K562 (cell line): ENCODE measurements around the gene APLF. TPM values are rescaled to one million over a fixed set of nuclear protein-coding genes. Genes with fewer than 3 reads are reported as not detected.

Experiments
- CHCHD3 ChIP-seq: fragments of 250-450 bp; sonication (Bioruptor Pico); IDR thresholded peaks from 2 replicates; pipeline ENCODE4 v2.1.2; 2022; ENCODE audit warnings: mild to moderate bottlenecking
- E2F3 ChIP-seq: fragments of 250-450 bp; sonication (Bioruptor Pico); IDR thresholded peaks from 2 replicates; pipeline ENCODE4 v1.4.0; 2020; ENCODE audit warnings: mild to moderate bottlenecking
- GATAD2A ChIP-seq: fragments of 450-650 bp; IDR thresholded peaks from 2 replicates; pipeline ENCODE4 v1.6.1; 2017
- NR4A1 ChIP-seq, 2 experiments: fragments of 250-450 bp in 1 of 2; fragments of 450-650 bp in 1 of 2; sonication (Bioruptor Pico) in 1 of 2; IDR thresholded peaks; 2 replicates each; pipeline versions ENCODE4 v1.4.0 to v1.6.1; 2016 to 2020; ENCODE audit warnings: mild to moderate bottlenecking in 2 of 2, missing compliant biosample characterization in 1 of 2, missing genetic modification characterization in 1 of 2, moderate library complexity in 1 of 2
- OTX1 ChIP-seq: fragments of 450-650 bp; formaldehyde crosslinking; IDR thresholded peaks from 2 replicates; pipeline ENCODE4 v1.4.0; 2022; ENCODE audit warnings: mild to moderate bottlenecking
- RBBP5 ChIP-seq: fragments of 200-600 bp; sonication (generic); IDR thresholded peaks from 2 replicates; pipeline ENCODE4 v1.6.1; 2012; ENCODE audit warnings: borderline replicate concordance, mild to moderate bottlenecking, low read length, control low read depth, inconsistent platforms; ENCODE audit not compliant: insufficient read depth, poor library complexity, severe bottlenecking
- RFX5 ChIP-seq: IDR thresholded peaks from 2 replicates; pipeline ENCODE4 v1.6.1; 2011; ENCODE audit warnings: low read depth, mild to moderate bottlenecking, improper control_type of control experiment, low read length
- RUNX1 ChIP-seq: sonication (generic); IDR thresholded peaks from 2 replicates; pipeline ENCODE4 v1.6.1; 2016; ENCODE audit warnings: antibody characterized with exemption, low read depth
- SETDB1 ChIP-seq: IDR thresholded peaks from one replicate; pipeline ENCODE4 v1.6.1; 2012; ENCODE audit warnings: low read length, control low read depth, inconsistent platforms
- TCFL5 ChIP-seq: fragments of 250-450 bp; sonication (Bioruptor Pico); conservative IDR thresholded peaks from 2 replicates; pipeline ENCODE4 v1.6.1; 2021; ENCODE audit warnings: mild to moderate bottlenecking, moderate library complexity, matching md5 sums
- polyA plus RNA-seq, 8 experiments: library from polyadenylated mRNA; depleted of rRNA in 4 of 8; stranded (reverse) in 5 of 8; unstranded in 3 of 8; fragments of >200 nt; fragmentation: Nextera tagmentation in 2 of 8; fragmentation: Illumina TruSeq in 1 of 8; extraction: Ambion mirVana in 2 of 8; extraction: Trizol in 1 of 8; gene quantifications; 2 replicates each; pipeline versions ENCODE4 v1.2.1 to v1.2.3, GENCODE V29; 2011 to 2014; ENCODE audit warnings: inconsistent platforms in 1 of 8, missing spikeins in 1 of 8
- total RNA-seq, 7 experiments: library from RNA; depleted of rRNA in 6 of 7; stranded (reverse); fragments of >200 nt in 6 of 7; fragmentation: Illumina TruSeq in 2 of 7; extraction: Trizol in 2 of 7; gene quantifications; 2 replicates each; pipeline versions ENCODE4 v1.2.1 to v1.2.3, GENCODE V29; 2011 to 2021; ENCODE audit warnings: low replicate concordance in 1 of 7
- TF ChIP-seq, protein P1 (sequence below): sonication (generic); formaldehyde crosslinking; IDR thresholded peaks from 2 replicates; pipeline ENCODE4 v1.8.1; 2022; ENCODE audit warnings: missing genetic modification reagents
- TF ChIP-seq, protein P2 (sequence below): sonication (generic); formaldehyde crosslinking; IDR thresholded peaks from 2 replicates; pipeline ENCODE4 v1.8.0; 2023; ENCODE audit warnings: mild to moderate bottlenecking, missing genetic modification reagents
- TF ChIP-seq, protein P3 (sequence below): fragments of 450-650 bp; formaldehyde crosslinking; conservative IDR thresholded peaks from 2 replicates; pipeline ENCODE4 v1.4.0; 2022; ENCODE audit warnings: mild to moderate bottlenecking, missing genetic modification characterization
- TF ChIP-seq, protein P4 (sequence below): fragments of 450-650 bp; IDR thresholded peaks from one replicate; pipeline ENCODE4 v1.6.1; 2018; ENCODE audit warnings: mild to moderate bottlenecking, moderate library complexity; ENCODE audit not compliant: partially characterized antibody
- TF ChIP-seq, protein P5 (sequence below): fragments of 250-450 bp; sonication (Bioruptor Pico); IDR thresholded peaks from 2 replicates; pipeline ENCODE4 v1.4.0; 2020; ENCODE audit warnings: mild to moderate bottlenecking, moderate library complexity

The APLF gene
- total and polyA plus RNA-seq, 9 of the 15 experiments (the other 6 are each of a cell fraction or from before 2014, with no cell fraction given) = 0.07 to 1.1 (median 0.71) TPM

DNA sequence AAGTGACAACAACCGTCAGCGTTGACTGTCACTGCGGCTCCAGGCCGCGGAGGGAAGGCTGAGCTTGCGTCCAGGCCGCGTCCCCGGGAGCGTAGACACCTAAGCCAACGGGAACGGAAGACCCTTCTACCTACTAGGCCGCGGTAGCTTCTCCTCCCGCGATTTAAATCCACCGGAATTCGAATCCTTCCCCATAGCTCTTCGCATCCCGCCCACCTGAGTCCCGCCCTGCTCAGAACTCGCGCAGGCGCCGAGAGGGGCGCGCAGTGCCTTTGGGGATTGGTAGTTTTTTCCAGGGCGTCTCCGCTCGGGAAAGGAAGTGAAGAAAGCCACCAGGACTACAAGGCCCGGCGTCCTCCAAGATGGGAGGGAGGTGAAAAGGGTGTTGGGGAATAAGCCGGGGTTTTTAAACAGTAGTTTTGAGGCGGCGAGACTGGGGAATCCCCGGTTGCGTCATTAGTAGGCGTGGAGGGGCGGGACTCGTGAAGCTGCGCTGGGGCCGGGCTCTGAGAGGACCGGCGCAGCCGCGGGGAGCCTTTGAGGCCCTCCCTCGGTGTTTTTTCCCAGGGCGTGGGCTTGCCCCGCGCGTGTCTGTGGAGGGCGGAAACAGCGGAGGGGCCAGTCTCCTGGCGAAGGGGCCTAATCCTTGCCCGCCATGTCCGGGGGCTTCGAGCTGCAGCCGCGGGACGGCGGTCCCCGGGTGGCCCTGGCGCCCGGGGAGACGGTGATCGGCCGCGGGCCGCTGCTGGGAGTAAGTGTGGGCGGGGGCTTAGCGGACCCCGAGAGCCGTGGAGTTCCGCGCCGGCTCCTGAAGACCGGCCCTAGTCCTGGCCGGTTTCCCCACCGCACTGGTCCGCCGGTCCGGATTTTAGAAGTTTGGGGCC is at the start of gene APLF, which contains the start of gene FBXO48 (continued):
- TF ChIP-seq OTX1 (no peak), E2F3 (CRISPR knock-in tag) (no peak), SETDB1 (no peak), RUNX1 (no peak), RBBP5 (peak; percentile 56), GATAD2A (peak; percentile 93; the same call in 1 of the 2 replicates), CHCHD3 (CRISPR knock-in tag) (no peak), RFX5 (no peak), TCFL5 (CRISPR knock-in tag) (no peak), NR4A1 (CRISPR knock-in tag; IDR thresholded peaks at IDR 0.05) (no peak), NR4A1 (tag; IDR thresholded peaks at IDR 0.05) (no peak)
- TF ChIP-seq, protein P1, sequence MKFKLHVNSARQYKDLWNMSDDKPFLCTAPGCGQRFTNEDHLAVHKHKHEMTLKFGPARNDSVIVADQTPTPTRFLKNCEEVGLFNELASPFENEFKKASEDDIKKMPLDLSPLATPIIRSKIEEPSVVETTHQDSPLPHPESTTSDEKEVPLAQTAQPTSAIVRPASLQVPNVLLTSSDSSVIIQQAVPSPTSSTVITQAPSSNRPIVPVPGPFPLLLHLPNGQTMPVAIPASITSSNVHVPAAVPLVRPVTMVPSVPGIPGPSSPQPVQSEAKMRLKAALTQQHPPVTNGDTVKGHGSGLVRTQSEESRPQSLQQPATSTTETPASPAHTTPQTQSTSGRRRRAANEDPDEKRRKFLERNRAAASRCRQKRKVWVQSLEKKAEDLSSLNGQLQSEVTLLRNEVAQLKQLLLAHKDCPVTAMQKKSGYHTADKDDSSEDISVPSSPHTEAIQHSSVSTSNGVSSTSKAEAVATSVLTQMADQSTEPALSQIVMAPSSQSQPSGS (CRISPR knock-in tag) = no peak
- TF ChIP-seq, protein P2, sequence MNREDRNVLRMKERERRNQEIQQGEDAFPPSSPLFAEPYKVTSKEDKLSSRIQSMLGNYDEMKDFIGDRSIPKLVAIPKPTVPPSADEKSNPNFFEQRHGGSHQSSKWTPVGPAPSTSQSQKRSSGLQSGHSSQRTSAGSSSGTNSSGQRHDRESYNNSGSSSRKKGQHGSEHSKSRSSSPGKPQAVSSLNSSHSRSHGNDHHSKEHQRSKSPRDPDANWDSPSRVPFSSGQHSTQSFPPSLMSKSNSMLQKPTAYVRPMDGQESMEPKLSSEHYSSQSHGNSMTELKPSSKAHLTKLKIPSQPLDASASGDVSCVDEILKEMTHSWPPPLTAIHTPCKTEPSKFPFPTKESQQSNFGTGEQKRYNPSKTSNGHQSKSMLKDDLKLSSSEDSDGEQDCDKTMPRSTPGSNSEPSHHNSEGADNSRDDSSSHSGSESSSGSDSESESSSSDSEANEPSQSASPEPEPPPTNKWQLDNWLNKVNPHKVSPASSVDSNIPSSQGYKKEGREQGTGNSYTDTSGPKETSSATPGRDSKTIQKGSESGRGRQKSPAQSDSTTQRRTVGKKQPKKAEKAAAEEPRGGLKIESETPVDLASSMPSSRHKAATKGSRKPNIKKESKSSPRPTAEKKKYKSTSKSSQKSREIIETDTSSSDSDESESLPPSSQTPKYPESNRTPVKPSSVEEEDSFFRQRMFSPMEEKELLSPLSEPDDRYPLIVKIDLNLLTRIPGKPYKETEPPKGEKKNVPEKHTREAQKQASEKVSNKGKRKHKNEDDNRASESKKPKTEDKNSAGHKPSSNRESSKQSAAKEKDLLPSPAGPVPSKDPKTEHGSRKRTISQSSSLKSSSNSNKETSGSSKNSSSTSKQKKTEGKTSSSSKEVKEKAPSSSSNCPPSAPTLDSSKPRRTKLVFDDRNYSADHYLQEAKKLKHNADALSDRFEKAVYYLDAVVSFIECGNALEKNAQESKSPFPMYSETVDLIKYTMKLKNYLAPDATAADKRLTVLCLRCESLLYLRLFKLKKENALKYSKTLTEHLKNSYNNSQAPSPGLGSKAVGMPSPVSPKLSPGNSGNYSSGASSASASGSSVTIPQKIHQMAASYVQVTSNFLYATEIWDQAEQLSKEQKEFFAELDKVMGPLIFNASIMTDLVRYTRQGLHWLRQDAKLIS (CRISPR knock-in tag) = peak; percentile 66; the same call in 1 of the 2 replicates
- TF ChIP-seq, protein P3, sequence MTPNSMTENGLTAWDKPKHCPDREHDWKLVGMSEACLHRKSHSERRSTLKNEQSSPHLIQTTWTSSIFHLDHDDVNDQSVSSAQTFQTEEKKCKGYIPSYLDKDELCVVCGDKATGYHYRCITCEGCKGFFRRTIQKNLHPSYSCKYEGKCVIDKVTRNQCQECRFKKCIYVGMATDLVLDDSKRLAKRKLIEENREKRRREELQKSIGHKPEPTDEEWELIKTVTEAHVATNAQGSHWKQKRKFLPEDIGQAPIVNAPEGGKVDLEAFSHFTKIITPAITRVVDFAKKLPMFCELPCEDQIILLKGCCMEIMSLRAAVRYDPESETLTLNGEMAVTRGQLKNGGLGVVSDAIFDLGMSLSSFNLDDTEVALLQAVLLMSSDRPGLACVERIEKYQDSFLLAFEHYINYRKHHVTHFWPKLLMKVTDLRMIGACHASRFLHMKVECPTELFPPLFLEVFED (CRISPR knock-in tag) = no peak
- TF ChIP-seq, protein P4, sequence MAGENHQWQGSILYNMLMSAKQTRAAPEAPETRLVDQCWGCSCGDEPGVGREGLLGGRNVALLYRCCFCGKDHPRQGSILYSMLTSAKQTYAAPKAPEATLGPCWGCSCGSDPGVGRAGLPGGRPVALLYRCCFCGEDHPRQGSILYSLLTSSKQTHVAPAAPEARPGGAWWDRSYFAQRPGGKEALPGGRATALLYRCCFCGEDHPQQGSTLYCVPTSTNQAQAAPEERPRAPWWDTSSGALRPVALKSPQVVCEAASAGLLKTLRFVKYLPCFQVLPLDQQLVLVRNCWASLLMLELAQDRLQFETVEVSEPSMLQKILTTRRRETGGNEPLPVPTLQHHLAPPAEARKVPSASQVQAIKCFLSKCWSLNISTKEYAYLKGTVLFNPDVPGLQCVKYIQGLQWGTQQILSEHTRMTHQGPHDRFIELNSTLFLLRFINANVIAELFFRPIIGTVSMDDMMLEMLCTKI = no peak
- TF ChIP-seq, protein P5, sequence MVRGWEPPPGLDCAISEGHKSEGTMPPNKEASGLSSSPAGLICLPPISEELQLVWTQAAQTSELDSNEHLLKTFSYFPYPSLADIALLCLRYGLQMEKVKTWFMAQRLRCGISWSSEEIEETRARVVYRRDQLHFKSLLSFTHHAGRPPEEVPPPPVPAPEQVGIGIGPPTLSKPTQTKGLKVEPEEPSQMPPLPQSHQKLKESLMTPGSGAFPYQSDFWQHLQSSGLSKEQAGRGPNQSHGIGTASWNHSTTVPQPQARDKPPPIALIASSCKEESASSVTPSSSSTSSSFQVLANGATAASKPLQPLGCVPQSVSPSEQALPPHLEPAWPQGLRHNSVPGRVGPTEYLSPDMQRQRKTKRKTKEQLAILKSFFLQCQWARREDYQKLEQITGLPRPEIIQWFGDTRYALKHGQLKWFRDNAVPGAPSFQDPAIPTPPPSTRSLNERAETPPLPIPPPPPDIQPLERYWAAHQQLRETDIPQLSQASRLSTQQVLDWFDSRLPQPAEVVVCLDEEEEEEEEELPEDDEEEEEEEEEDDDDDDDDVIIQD (CRISPR knock-in tag) = no peak
